MM.1S (cell line): Measurements from ENCODE around the gene TRIM44.

Experiments
- DNase-seq: peaks from one replicate; pipeline ENCODE4 v3.0.0-alpha.2; 2015
- H2AFZ ChIP-seq: fragments of 300-600 bp; sonication (generic); 2 replicates; pipeline ENCODE4 v1.6.0; 2016; ENCODE audit warnings: antibody characterized with exemption, low read length
- H3F3A ChIP-seq: fragments of 300-600 bp; sonication (generic); 2 replicates; pipeline ENCODE4 v1.6.1; 2016; ENCODE audit warnings: mild to moderate bottlenecking, antibody characterized with exemption, low read length, moderate library complexity, mixed read lengths; ENCODE audit not compliant: insufficient read depth
- H3K27ac ChIP-seq: fragments of 300-600 bp; sonication (generic); 2 replicates; pipeline ENCODE4 v1.5.1; 2016; ENCODE audit warnings: mild to moderate bottlenecking, low read length
- H3K27me3 ChIP-seq: fragments of 300-600 bp; sonication (generic); replicated peaks from 2 replicates; pipeline ENCODE4 v1.6.0; 2016; ENCODE audit warnings: low read length; ENCODE audit not compliant: insufficient read depth
- H3K36me3 ChIP-seq: fragments of 300-600 bp; sonication (generic); replicated peaks from 2 replicates; pipeline ENCODE4 v1.6.1; 2016; ENCODE audit warnings: mild to moderate bottlenecking, low read length, mixed read lengths; ENCODE audit not compliant: insufficient read depth
- H3K4me1 ChIP-seq: fragments of 300-600 bp; sonication (generic); 2 replicates; pipeline ENCODE4 v1.6.1; 2016; ENCODE audit warnings: low read length, mixed read lengths
- H3K4me2 ChIP-seq: fragments of 300-600 bp; sonication (generic); 2 replicates; pipeline ENCODE4 v1.6.0; 2016; ENCODE audit warnings: low read depth, low read length
- H3K4me3 ChIP-seq: fragments of 300-600 bp; sonication (generic); 2 replicates; pipeline ENCODE4 v1.5.1; 2016; ENCODE audit warnings: low read length, mixed read lengths
- H3K79me2 ChIP-seq: fragments of 300-600 bp; sonication (generic); 2 replicates; pipeline ENCODE4 v1.6.1; 2016; ENCODE audit warnings: mixed run types, low read length, mixed read lengths
- H3K9ac ChIP-seq: fragments of 300-600 bp; sonication (generic); 2 replicates; pipeline ENCODE4 v1.6.1; 2016; ENCODE audit warnings: low read length, mixed read lengths
- H3K9me2 ChIP-seq: fragments of 300-600 bp; sonication (generic); replicated peaks from 2 replicates; pipeline ENCODE4 v1.6.1; 2016; ENCODE audit warnings: mild to moderate bottlenecking, low read length, mixed read lengths; ENCODE audit not compliant: insufficient read depth
- H3K9me3 ChIP-seq: fragments of 300-600 bp; sonication (generic); replicated peaks from 2 replicates; pipeline ENCODE4 v1.6.1; 2016; ENCODE audit warnings: mild to moderate bottlenecking, low read length, mixed read lengths; ENCODE audit not compliant: insufficient read depth
- H4K20me1 ChIP-seq: fragments of 300-600 bp; sonication (generic); 2 replicates; pipeline ENCODE4 v1.6.1; 2016; ENCODE audit warnings: mild to moderate bottlenecking, low read length, moderate library complexity, mixed read lengths; ENCODE audit not compliant: insufficient read depth
- EZH2 ChIP-seq: fragments of 300-600 bp; sonication (generic); optimal IDR thresholded peaks from 2 replicates; pipeline ENCODE3; 2017; ENCODE audit warnings: low read depth, mild to moderate bottlenecking, antibody characterized with exemption, low read length, mixed read lengths
- EZH2phosphoT487 ChIP-seq: fragments of 300-600 bp; sonication (generic); IDR thresholded peaks from 2 replicates; pipeline ENCODE4 v1.6.1; 2018; ENCODE audit warnings: antibody characterized with exemption, low read length
- TF ChIP-seq, protein P1 (sequence below): fragments of 300-600 bp; sonication (generic); IDR thresholded peaks from 2 replicates; pipeline ENCODE4 v1.5.1; 2016; ENCODE audit warnings: antibody characterized with exemption, low read length, mixed read lengths

Gene TRIM44

DNA sequence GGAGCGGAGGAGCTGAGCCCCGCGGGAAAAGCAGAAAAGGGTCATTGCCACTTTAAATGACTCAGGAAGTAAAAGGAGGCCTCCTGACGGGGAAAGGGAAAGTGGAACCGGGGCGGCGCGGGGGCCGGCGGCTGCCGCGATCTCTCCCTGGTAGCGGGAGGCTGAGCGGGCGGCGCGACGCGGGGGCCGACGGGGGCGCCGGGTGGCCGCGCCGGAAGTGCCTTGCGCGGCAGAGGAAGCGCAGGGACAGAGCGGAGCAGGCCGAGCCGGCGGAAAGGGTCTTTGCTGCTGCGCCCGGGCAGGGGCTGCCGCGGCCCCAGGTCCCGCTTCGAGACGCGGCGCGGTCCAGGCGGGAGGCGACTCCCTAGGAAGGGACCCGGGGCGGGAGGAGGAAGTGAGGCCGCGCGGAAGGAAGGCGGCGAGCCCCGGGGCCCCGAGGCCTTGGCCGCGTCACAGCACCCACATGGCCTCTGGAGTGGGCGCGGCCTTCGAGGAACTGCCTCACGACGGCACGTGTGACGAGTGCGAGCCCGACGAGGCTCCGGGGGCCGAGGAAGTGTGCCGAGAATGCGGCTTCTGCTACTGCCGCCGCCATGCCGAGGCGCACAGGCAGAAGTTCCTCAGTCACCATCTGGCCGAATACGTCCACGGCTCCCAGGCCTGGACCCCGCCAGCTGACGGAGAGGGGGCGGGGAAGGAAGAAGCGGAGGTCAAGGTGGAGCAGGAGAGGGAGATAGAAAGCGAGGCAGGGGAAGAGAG is at the start of gene TRIM44:
TSS of gene TRIM44 (plus strand) at position 127 of the 759 bp plus-strand sequence. CDS start at position 464, 337 bp downstream.
- DNase-seq, result peak; percentile 88
- TF ChIP-seq, protein P1, sequence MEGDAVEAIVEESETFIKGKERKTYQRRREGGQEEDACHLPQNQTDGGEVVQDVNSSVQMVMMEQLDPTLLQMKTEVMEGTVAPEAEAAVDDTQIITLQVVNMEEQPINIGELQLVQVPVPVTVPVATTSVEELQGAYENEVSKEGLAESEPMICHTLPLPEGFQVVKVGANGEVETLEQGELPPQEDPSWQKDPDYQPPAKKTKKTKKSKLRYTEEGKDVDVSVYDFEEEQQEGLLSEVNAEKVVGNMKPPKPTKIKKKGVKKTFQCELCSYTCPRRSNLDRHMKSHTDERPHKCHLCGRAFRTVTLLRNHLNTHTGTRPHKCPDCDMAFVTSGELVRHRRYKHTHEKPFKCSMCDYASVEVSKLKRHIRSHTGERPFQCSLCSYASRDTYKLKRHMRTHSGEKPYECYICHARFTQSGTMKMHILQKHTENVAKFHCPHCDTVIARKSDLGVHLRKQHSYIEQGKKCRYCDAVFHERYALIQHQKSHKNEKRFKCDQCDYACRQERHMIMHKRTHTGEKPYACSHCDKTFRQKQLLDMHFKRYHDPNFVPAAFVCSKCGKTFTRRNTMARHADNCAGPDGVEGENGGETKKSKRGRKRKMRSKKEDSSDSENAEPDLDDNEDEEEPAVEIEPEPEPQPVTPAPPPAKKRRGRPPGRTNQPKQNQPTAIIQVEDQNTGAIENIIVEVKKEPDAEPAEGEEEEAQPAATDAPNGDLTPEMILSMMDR, result no peak
- TF ChIP-seq EZH2phosphoT487 (no peak), EZH2 (no peak)
- Histone ChIP-seq H3K9ac (peak within 1 kb of the TSS; percentile 69), H3K9me3 (no peaks in the 10 kb centered on the region), H3K27ac (peak within 1 kb of the TSS; percentile 41; the same call in 1 of the 2 replicates), H3K9me2 (no peaks in the 10 kb centered on the region), H2AFZ (peak within 1 kb of the TSS; percentile 96), H4K20me1 (no peaks in the 10 kb centered on the region), H3K4me1 (peaks cover 21% of the 10 kb centered on the region), H3F3A (peaks cover 26% of the 10 kb centered on the region), H3K4me2 (peak within 1 kb of the TSS; percentile 90), H3K36me3 (no peaks in the 10 kb centered on the region), H3K4me3 (peak within 1 kb of the TSS; percentile 90), H3K27me3 (no peaks in the 10 kb centered on the region), H3K79me2 (peaks cover 45% of the 10 kb centered on the region)

DNA sequence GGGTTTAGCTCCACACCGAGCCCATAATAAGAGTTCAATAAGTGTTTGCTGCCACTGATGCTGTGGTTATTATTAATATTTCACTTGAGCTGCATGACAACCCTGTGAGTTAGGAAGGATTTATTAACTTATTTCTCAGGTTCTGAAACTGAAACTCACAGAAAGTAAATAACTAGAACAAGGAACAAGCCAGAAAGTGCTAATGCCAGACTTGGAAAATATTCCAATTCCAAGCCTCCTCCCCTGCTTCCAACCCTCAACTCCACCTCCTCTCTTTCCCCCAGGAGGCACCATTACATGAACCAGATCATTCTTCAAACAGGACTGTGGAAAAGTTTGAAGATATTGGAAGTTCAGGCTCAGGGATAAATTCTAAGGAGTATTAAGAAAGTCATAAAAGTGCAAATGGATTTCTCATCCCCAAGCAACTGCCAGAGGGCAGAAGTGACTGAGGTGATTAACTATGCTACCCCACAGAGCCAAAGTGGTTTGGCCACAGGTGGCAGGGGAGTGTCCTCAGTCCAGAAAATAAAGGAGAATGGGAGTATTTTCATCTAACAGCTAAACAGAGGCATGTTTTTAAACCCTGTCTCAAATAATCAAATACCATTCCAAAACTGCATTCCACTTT is 47.5 kb upstream of the TRIM44 start:
- Histone ChIP-seq H3K4me3 (no peak overlapping the region), H3K79me2 (no peaks in the 10 kb centered on the region), H3K4me2 (no peak overlapping the region), H4K20me1 (no peaks in the 10 kb centered on the region), H3F3A (peaks cover 12% of the 10 kb centered on the region), H2AFZ (no peak overlapping the region), H3K9ac (no peak overlapping the region), H3K4me1 (no peaks in the 10 kb centered on the region), H3K27me3 (no peaks in the 10 kb centered on the region), H3K27ac (no peak overlapping the region), H3K36me3 (no peaks in the 10 kb centered on the region), H3K9me3 (no peaks in the 10 kb centered on the region), H3K9me2 (no peaks in the 10 kb centered on the region)
- TF ChIP-seq EZH2 (no peak), EZH2phosphoT487 (no peak)
- TF ChIP-seq, protein P1, result no peak
- no peak for DNase-seq

GRCh38 chr11:35615921-35616900 is 46.4 kb upstream of the TRIM44 start:
- DNase-seq, result peak; percentile 68
- Histone ChIP-seq H3K4me3 (no peak overlapping the region), H3F3A (peaks cover 12% of the 10 kb centered on the region), H3K79me2 (no peaks in the 10 kb centered on the region), H3K9me3 (no peaks in the 10 kb centered on the region), H3K4me2 (no peak overlapping the region), H3K27ac (no peak overlapping the region), H3K36me3 (no peaks in the 10 kb centered on the region), H3K9ac (no peak overlapping the region), H3K27me3 (no peaks in the 10 kb centered on the region), H3K4me1 (no peaks in the 10 kb centered on the region), H2AFZ (no peak overlapping the region), H4K20me1 (no peaks in the 10 kb centered on the region), H3K9me2 (no peaks in the 10 kb centered on the region)
- TF ChIP-seq EZH2phosphoT487 (no peak), EZH2 (no peak)
- TF ChIP-seq, protein P1, result peak; percentile 77
